ENCODE measurements around the gene LRRK1. TPM values are rescaled to one million over a fixed set of nuclear protein-coding genes. Genes with fewer than 3 reads are reported as not detected.

Gene LRRK1
- total and polyA plus RNA-seq, 12 donors: 1.5 to 8.1 (median 2.0) TPM

DNA sequence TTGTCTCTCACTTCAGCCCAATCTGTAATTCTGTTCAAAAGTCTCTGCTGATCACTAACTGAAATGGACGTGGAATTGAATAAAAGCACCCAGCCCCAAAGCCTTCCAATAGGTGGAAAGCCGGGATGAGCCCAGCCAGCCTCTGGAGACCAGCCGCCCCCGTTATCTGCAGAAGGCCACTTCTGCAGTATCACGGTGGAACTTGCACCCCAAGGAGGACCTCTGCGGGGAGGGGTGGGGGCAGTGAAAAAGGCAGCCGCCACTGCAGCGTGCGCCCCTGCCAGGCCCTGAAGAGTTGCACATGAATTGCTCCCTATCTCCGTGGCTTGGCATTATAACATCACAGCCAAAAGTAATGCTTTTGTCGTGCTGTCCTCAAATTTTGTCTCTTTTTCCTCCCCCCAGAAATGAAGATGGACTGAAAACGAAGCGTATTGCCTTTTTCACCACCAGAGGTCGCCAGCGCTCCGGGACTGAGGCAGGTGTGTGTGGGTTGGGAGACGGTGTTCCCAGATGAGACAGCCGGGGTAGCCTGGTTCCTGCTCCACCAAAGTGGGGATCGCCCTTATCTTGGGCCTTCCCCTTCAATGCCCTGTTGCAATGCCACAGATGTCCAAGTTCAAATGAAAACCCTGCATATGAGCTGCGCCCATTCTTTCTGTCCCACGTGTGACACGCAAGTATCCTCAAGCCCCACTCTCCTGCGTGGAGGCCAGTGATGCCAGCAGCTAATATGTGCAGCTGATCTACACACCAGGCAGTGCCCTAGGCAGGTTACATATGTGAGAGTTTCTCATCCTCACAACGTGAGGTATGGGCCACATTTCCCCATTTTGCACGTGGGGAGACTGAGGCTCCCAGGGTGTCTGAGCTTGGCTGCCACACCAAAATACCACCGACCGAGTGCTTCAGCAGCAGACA is 96.0 kb downstream of the LRRK1 start:
- Histone ChIP-seq H3K27ac (no peak overlapping the region), H3K4me1 (peaks cover 0 to 27% (median 4%) of the 10 kb centered on the region in 9 donors), H3K4me3 (no peak overlapping the region), H3K27me3 (no peaks in the 10 kb centered on the region), H3K36me3 (peaks cover 0 to 65% (median 0%) of the 10 kb centered on the region in 9 donors), H3K9me3 (no peaks in the 10 kb centered on the region)
- peak; percentile 79 to 80 for DNase-seq
- intact Hi-C loops (cut with DNase I): loop anchor here (1.0 to 10.0 kb wide), 11 partner anchors 67 to 246 kb away; partner anchors contain the start of gene CHSY1 (in 1 of the 10)
- ATAC-seq: peak; percentile 68 to 80 (median 78)
- 42 to 53% methylated on average over 27 of the region's 27 CpGs for WGBS, 2 donors
- TF ChIP-seq, protein P1, sequence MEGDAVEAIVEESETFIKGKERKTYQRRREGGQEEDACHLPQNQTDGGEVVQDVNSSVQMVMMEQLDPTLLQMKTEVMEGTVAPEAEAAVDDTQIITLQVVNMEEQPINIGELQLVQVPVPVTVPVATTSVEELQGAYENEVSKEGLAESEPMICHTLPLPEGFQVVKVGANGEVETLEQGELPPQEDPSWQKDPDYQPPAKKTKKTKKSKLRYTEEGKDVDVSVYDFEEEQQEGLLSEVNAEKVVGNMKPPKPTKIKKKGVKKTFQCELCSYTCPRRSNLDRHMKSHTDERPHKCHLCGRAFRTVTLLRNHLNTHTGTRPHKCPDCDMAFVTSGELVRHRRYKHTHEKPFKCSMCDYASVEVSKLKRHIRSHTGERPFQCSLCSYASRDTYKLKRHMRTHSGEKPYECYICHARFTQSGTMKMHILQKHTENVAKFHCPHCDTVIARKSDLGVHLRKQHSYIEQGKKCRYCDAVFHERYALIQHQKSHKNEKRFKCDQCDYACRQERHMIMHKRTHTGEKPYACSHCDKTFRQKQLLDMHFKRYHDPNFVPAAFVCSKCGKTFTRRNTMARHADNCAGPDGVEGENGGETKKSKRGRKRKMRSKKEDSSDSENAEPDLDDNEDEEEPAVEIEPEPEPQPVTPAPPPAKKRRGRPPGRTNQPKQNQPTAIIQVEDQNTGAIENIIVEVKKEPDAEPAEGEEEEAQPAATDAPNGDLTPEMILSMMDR (IDR thresholded peaks at IDR 0.05): peak; percentile 81 to 93 (median 89)

DNA sequence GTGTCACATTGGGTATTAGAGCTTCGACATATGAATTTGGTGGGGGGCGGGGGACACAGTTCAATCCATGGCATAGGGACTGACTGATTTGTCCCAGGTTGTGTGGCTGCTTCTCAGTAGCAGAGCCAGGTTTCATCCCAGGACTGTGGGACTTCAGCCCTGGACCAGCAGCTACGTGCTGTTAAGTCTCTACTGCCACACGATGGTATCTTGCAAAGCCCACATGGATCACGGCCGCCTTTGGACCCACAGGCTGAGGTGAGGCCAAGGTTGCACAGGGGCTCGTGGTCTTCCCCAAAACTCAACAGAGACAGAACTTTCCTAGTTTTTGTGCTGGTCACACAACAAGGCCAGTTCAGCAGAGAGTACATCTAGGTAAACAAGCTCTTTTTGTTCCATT is 97.4 kb downstream of the LRRK1 start:
- Histone ChIP-seq H3K9me3 (no peaks in the 10 kb centered on the region), H3K36me3 (peaks cover 0 to 66% (median 0%) of the 10 kb centered on the region in 9 donors), H3K27me3 (peaks cover 0 to 9% (median 0%) of the 10 kb centered on the region in 7 donors), H3K4me1 (peaks cover 0 to 27% (median 4%) of the 10 kb centered on the region in 9 donors), H3K27ac (no peak overlapping the region), H3K4me3 (no peak overlapping the region)
- ATAC-seq (no peak), DNase-seq (no peak)
- TF ChIP-seq, protein P1 (IDR thresholded peaks at IDR 0.05): no peak
- 91 to 93% methylated on average over 7 of the region's 7 CpGs for WGBS, 2 donors
- intact Hi-C loops (cut with DNase I): loop anchor here in 7 of 10 donors (5.0 to 10.0 kb wide), 4 partner anchors 66 to 236 kb away; partner anchors contain the start of gene CHSY1 (in 1 of the 7)

DNA sequence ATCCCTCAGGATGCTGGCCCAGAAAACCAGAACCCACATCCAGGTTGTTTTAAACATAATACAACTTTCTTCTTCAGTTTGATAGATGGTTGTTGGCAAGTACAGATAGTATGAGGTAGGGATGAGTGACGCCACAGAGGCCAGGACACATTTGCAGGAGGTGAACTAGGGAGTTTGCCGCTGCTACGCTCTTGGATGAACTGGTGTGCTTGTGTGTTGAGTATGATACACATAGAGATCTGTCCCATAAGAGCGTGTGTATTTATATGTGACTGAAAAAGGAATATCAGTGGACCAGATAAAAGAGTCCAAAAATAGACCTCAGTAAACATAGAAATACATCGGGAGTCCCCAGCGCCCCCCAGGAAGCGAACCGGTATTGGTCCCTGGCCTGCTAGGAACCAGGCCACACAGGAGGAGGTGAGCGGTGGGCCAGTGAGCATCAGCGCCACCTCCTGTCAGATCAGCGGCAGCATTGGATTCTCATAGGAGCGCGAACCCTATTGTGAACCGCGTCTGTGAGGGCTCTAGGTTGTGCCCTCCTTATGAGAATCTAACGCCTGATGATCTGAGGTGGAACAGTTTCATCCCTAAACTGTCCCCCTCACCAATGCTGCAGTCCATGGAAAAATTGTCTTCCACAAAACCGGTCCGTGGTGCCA is 98.1 kb downstream of the LRRK1 start:
- DNase-seq: peak in 1 of 2 donors; percentile 4
- peaks cover 0 to 27% (median 4%) of the 10 kb centered on the region in 9 donors for H3K4me1 ChIP-seq
- peaks cover 0 to 66% (median 0%) of the 10 kb centered on the region in 9 donors for H3K36me3 ChIP-seq
- H3K27me3 ChIP-seq: peaks cover 0 to 9% (median 0%) of the 10 kb centered on the region in 7 donors
- 79 to 81% methylated on average over 18 of the region's 18 CpGs for WGBS, 2 donors
- no peaks in the 10 kb centered on the region for H3K9me3 ChIP-seq
- peak overlapping the region in 1 of 10 donors; percentile 23 for H3K27ac ChIP-seq
- no peak for ATAC-seq
- intact Hi-C loops (cut with DNase I): loop anchor here in 7 of 10 donors (5.0 to 10.0 kb wide), 4 partner anchors 65 to 235 kb away; partner anchors contain the start of gene CHSY1 (in 1 of the 7)
- TF ChIP-seq, protein P1 (IDR thresholded peaks at IDR 0.05): peak in 3 of 9 donors; percentile 5 to 12 (median 10)
- H3K4me3 ChIP-seq: no peak overlapping the region

DNA sequence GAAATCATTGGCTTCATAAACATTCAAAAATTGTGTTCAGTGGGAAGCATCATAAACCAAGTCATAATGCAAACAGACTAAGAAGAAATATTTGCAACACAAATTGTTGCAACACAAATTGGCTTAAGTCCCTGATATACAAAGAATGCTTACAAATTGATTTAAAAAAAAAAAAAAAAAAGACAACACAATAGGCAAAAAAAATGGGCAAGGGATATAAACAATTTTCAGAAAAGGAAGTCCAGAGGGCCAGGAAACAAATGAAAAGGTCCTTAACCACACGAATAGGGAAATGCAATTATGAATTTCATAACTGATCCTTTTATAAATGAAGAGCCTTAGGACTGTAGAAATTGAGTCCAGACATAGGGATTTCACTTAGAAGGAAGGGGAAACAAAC is 98.9 kb downstream of the LRRK1 start:
- peak overlapping the region in 1 of 10 donors; percentile 46 for H3K27ac ChIP-seq
- WGBS, 2 donors: 50 to 72% methylated on average over 1 of the region's 1 CpG
- TF ChIP-seq, protein P1 (IDR thresholded peaks at IDR 0.05): no peak
- H3K9me3 ChIP-seq: no peaks in the 10 kb centered on the region
- no peak overlapping the region for H3K4me3 ChIP-seq
- peaks cover 0 to 9% (median 0%) of the 10 kb centered on the region in 7 donors for H3K27me3 ChIP-seq
- ATAC-seq: no peak
- H3K4me1 ChIP-seq: peaks cover 0 to 35% (median 10%) of the 10 kb centered on the region in 9 donors
- no peak for DNase-seq
- intact Hi-C loops (cut with DNase I): loop anchor here in 7 of 10 donors (5.0 to 10.0 kb wide), 4 partner anchors 64 to 234 kb away; partner anchors contain the start of gene CHSY1 (in 1 of the 7)
- H3K36me3 ChIP-seq: peaks cover 0 to 64% (median 0%) of the 10 kb centered on the region in 9 donors

Data from heart right ventricle (tissue), 16 donors.